Body of pancreas (tissue), 4 donors: ENCODE results near the gene HYCC2.

ENCODE experiments used
- CTCF ChIP-seq, 7 experiments: fragments of 450-650 bp in 4 of 7; fragments of 200-600 bp in 3 of 7; sonication (generic) in 3 of 7; IDR thresholded peaks; one replicate each; pipeline ENCODE4 v1.5.1; 2016 to 2019; ENCODE audit warnings: antibody characterized with exemption in 7 of 7
- POLR2A ChIP-seq, 3 donors: fragments of 450-650 bp; IDR thresholded peaks; one replicate each; pipeline ENCODE4 v1.6.1; 2016; ENCODE audit warnings: antibody characterized with exemption in 3 of 3, mild to moderate bottlenecking in 2 of 3

DNA sequence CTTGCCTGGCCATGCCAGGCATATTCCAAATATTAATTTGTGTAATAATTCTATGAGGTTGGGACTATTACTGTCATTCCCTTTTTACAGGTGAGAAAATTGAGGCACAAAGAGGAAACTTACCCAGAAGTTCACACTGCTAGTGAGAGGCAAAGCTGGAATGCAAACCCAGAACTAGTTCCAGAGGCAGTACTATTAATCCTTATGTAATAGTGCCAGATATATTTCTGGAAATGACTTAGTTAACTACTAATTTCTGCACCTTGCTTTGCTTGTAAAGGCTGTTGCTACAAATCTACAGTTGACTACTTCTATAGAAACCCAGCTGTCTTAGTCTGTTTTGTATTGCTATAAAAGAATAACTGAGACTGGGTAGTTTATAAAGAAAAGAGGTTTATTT lies 39.1 kb upstream of the HYCC2 start:
- TF ChIP-seq POLR2A (IDR thresholded peaks at IDR 0.05) (no peak), CTCF (IDR thresholded peaks at IDR 0.05) (no peak)
